Endothelial cell of umbilical vein (primary cell): ENCODE data around the gene S100Z. TPM values are rescaled to one million over a fixed set of nuclear protein-coding genes. Genes with fewer than 3 reads are reported as not detected.

Experiments used
- Bru-seq: library from RNA; stranded (reverse); fragments of 400-500 nt; gene quantifications from one replicate; lab custom pipeline; 2021; lab: Mats Ljungman, UMichigan
- BruChase-seq, 2 experiments: library from RNA; stranded (reverse); fragments of 400-500 nt; gene quantifications; one replicate each; lab custom pipeline; 2021; lab: Mats Ljungman, UMichigan
- BruUV-seq: library from RNA; stranded (reverse); fragments of 400-500 nt; replicated peaks from 2 replicates; lab custom pipeline; 2021; lab: Mats Ljungman, UMichigan
- CTCF ChIA-PET: fragments of 300-600, 350-600 bp; sonication (Branson Sonifier 250); formaldehyde crosslinking; loops from one replicate; lab custom pipeline; 2021; ENCODE audit warnings: antibody characterized with exemption, inconsistent platforms; lab: Charles Lee
- POLR2A ChIA-PET: fragments of 300-600, 350-600 bp; sonication (Branson Sonifier 250); formaldehyde crosslinking; loops from one replicate; lab custom pipeline; 2021; ENCODE audit warnings: antibody characterized with exemption, inconsistent platforms; lab: Charles Lee
- DNase-seq: peaks from one replicate; pipeline ENCODE4 v3.0.0-alpha.2; 2011; ENCODE audit warnings: low read depth, low spot score
- FAIRE-seq: peaks from 2 replicates; lab custom pipeline; 2011; peaks lifted over from hg19 to GRCh38; lab: Jason Lieb, UNC
- H2AFZ ChIP-seq: 2 replicates; pipeline ENCODE4 v1.6.0; 2012; ENCODE audit warnings: low read depth, low read length, control low read depth, inconsistent platforms
- H3K27ac ChIP-seq: 2 replicates; pipeline ENCODE4 v1.5.1; 2011; ENCODE audit warnings: low read depth, mild to moderate bottlenecking, control low read depth, low read length, moderate library complexity; ENCODE audit not compliant: insufficient read depth
- H3K27me3 ChIP-seq, 2 experiments: 2 replicates each; pipeline versions ENCODE4 v1.6.0 to v1.6.1; 2011; ENCODE audit warnings: low read length in 2 of 2, mixed read lengths in 1 of 2; ENCODE audit not compliant: control insufficient read depth in 2 of 2, insufficient read depth in 2 of 2
- H3K36me3 ChIP-seq, 2 experiments: 2 replicates in 1 of 2; 3 replicates in 1 of 2; pipeline ENCODE4 v1.5.1; 2011; ENCODE audit warnings: low read length in 2 of 2, mild to moderate bottlenecking in 1 of 2, moderate library complexity in 1 of 2; ENCODE audit not compliant: control insufficient read depth in 2 of 2, insufficient read depth in 2 of 2; ENCODE audit errors: extremely low read depth in 1 of 2
- H3K4me1 ChIP-seq: 3 replicates; pipeline ENCODE4 v1.5.1; 2011; ENCODE audit warnings: mild to moderate bottlenecking, low read length; ENCODE audit not compliant: control insufficient read depth, insufficient read depth; ENCODE audit errors: extremely low read depth
- H3K4me2 ChIP-seq: 2 replicates; pipeline ENCODE4 v1.6.1; 2011; ENCODE audit warnings: low read length, control low read depth, mixed read lengths; ENCODE audit not compliant: insufficient read depth
- H3K4me3 ChIP-seq, 3 experiments: fragments of 200-600 bp in 1 of 3; sonication (generic), shearing (Covaris generic) in 1 of 3; replicated peaks in 1 of 3; 2 replicates each; pipeline ENCODE4 v1.5.1; 2011 to 2016; ENCODE audit warnings: control low read depth in 3 of 3, low read length in 3 of 3, mild to moderate bottlenecking in 2 of 3, inconsistent platforms in 1 of 3, low read depth in 1 of 3, moderate library complexity in 1 of 3; ENCODE audit not compliant: insufficient read depth in 1 of 3
- H3K79me2 ChIP-seq: 2 replicates; pipeline ENCODE4 v1.6.0; 2012; ENCODE audit warnings: low read length, inconsistent platforms; ENCODE audit not compliant: control insufficient read depth, insufficient read depth
- H3K9ac ChIP-seq: replicated peaks from 2 replicates; pipeline ENCODE3; 2011; ENCODE audit warnings: low read length, control low read depth; ENCODE audit not compliant: insufficient read depth; ENCODE audit errors: extremely low read depth
- H3K9me1 ChIP-seq: replicated peaks from 3 replicates; pipeline ENCODE4 v1.6.0; 2011; ENCODE audit warnings: mild to moderate bottlenecking, low read length; ENCODE audit not compliant: control insufficient read depth, insufficient read depth; ENCODE audit errors: extremely low read depth
- H3K9me3 ChIP-seq: replicated peaks from 2 replicates; pipeline ENCODE4 v1.5.1; 2012; ENCODE audit warnings: low read length, inconsistent platforms; ENCODE audit not compliant: control insufficient read depth, insufficient read depth
- H4K20me1 ChIP-seq: replicated peaks from 2 replicates; pipeline ENCODE3; 2011; ENCODE audit warnings: mild to moderate bottlenecking, low read length; ENCODE audit not compliant: control insufficient read depth, insufficient read depth; ENCODE audit errors: extremely low read depth
- CTCF ChIP-seq, 2 donors: IDR thresholded peaks; 1 replicate in 1 of 2; 2 replicates in 1 of 2; pipeline ENCODE4 v1.5.1; 2011; ENCODE audit warnings: low read length in 2 of 2, mild to moderate bottlenecking in 2 of 2, moderate library complexity in 2 of 2, control low read depth in 1 of 2, inconsistent platforms in 1 of 2, low read depth in 1 of 2; ENCODE audit not compliant: insufficient read depth in 1 of 2; ENCODE audit errors: extremely low read depth in 1 of 2
- EZH2 ChIP-seq: IDR thresholded peaks from 2 replicates; pipeline ENCODE4 v1.6.1; 2012; ENCODE audit warnings: borderline replicate concordance, low read depth, mild to moderate bottlenecking, moderate library complexity, low read length, inconsistent platforms; ENCODE audit not compliant: severe bottlenecking
- FOS ChIP-seq: IDR thresholded peaks from 2 replicates; pipeline ENCODE4 v1.6.1; 2011; ENCODE audit warnings: mild to moderate bottlenecking, low read length, moderate library complexity, borderline replicate concordance; ENCODE audit not compliant: insufficient read depth
- GATA2 ChIP-seq: IDR thresholded peaks from 2 replicates; pipeline ENCODE4 v1.7.0; 2011; ENCODE audit warnings: low read depth, mild to moderate bottlenecking, moderate library complexity, mixed read lengths, low read length; ENCODE audit not compliant: insufficient read length, insufficient read depth
- JUN ChIP-seq: IDR thresholded peaks from 2 replicates; pipeline ENCODE4 v1.6.1; 2011; ENCODE audit warnings: borderline replicate concordance, low read depth; ENCODE audit not compliant: insufficient read length, insufficient read depth
- MAX ChIP-seq: IDR thresholded peaks from 2 replicates; pipeline ENCODE4 v1.6.1; 2011; ENCODE audit not compliant: insufficient read depth, insufficient read length
- MYC ChIP-seq: IDR thresholded peaks from one replicate; pipeline ENCODE4 v1.6.1; 2011; ENCODE audit warnings: mild to moderate bottlenecking, low read depth, low read length
- POLR2A ChIP-seq: IDR thresholded peaks from 2 replicates; pipeline ENCODE4 v1.6.1; 2012; ENCODE audit warnings: low read depth, mild to moderate bottlenecking, control low read depth, low read length
- POLR2AphosphoS5 ChIP-seq: IDR thresholded peaks from 2 replicates; pipeline ENCODE4 v1.6.1; 2012; ENCODE audit warnings: low read depth, mild to moderate bottlenecking, control low read depth, low read length, moderate library complexity; ENCODE audit not compliant: insufficient read depth
- dilution Hi-C: fragments of 300-500 bp; cut with MboI; formaldehyde crosslinking; loops from one replicate; pipeline ENCODE4 v1.15.0; 2019; ENCODE audit warnings: low sequenced_read_pairs; ENCODE audit not compliant: extremely low pct_ligation_motif_present
- intact Hi-C: fragments of 100-400 bp; cut with micrococcal nuclease; formaldehyde crosslinking; loops from one replicate; pipeline ENCODE4 v1.10.0; 2022
- long read RNA-seq: library from polyadenylated mRNA; stranded (forward); transcript quantifications from one replicate; pipeline ENCODE4 v2.0.0, GENCODE V29; 2021
- polyA minus RNA-seq, 3 experiments: library from RNA; depleted of rRNA, polyadenylated mRNA; stranded (reverse); fragments of >200 nt; gene quantifications; 1 replicate in 1 of 3; 2 replicates in 2 of 3; pipeline ENCODE4 v1.2.3, GENCODE V29; 2011
- polyA plus RNA-seq, 4 experiments: library from polyadenylated mRNA; depleted of rRNA in 3 of 4; stranded (reverse) in 3 of 4; unstranded in 1 of 4; fragments of >200 nt; gene quantifications; 2 replicates each; pipeline versions ENCODE4 v1.2.1 to v1.2.3, GENCODE V29; 2011 to 2012; ENCODE audit warnings: missing spikeins in 1 of 4
- total RNA-seq: library from RNA; stranded (reverse); gene quantifications from 2 replicates; pipeline ENCODE4 v1.2.3, GENCODE V29; 2021

Gene S100Z
- total RNA-seq (not detected in 2 replicates), polyA plus RNA-seq (not detected in 2 replicates), polyA minus RNA-seq (not detected in 2 replicates), Bru-seq, nascent RNA (percentile 1 among the genes with signal in this experiment), BruChase-seq, experiment 1, labeled RNA remaining after a 6-hour chase (percentile 13 among the genes with signal in this experiment), BruChase-seq, experiment 2, labeled RNA remaining after a 2-hour chase (percentile 10 among the genes with signal in this experiment)
- not detected in 2 replicates for polyA plus RNA-seq (2011; cell fraction: cytosol; rRNA removed)
- polyA plus RNA-seq (2011; cell fraction: nucleus; rRNA removed), result not detected in 2 replicates
- not detected in 2 replicates for polyA plus RNA-seq (2012)
- polyA minus RNA-seq (2011; cell fraction: cytosol; rRNA and poly(A)+ RNA removed), result not detected
- polyA minus RNA-seq (2011; cell fraction: nucleus; rRNA and poly(A)+ RNA removed), result not detected in 2 replicates
- long read RNA-seq, result 0 reads

GRCh38 chr5:76849419-76850291, at the start of gene S100Z:
S100Z (plus strand) TSS chr5:76850014; CDS start chr5:76875360, 25,346 bp downstream.
- Histone ChIP-seq H3K27ac (no peak within 1 kb of the TSS), H3K4me3 (no peak within 1 kb of the TSS), H3K4me2 (no peak within 1 kb of the TSS), H3K27me3 (no peaks in the 10 kb centered on the region), H3K9me1 (no peaks in the 10 kb centered on the region), H3K9ac (no peak within 1 kb of the TSS), H4K20me1 (no peaks in the 10 kb centered on the region), H3K79me2 (no peaks in the 10 kb centered on the region), H3K9me3 (no peaks in the 10 kb centered on the region), H3K36me3 (no peaks in the 10 kb centered on the region), H3K4me1 (no peaks in the 10 kb centered on the region), H2AFZ (peak within 1 kb of the TSS; percentile 23)
- ChIA-PET CTCF (no interaction called here), POLR2A (no interaction called here)
- FAIRE-seq (no peak), DNase-seq (no peak)
- intact Hi-C loops, result no loop called here
- no peak for TF ChIP-seq MYC
- no peak for TF ChIP-seq GATA2
- no peak for TF ChIP-seq EZH2
- no peak for TF ChIP-seq JUN
- no peak for TF ChIP-seq CTCF (IDR thresholded peaks at IDR 0.05; ENCODE audit: extremely low read depth in 1 of 2, insufficient read depth in 1 of 2, low read depth in 1 of 2, low read length in 2 of 2)
- no peak for TF ChIP-seq MAX
- TF ChIP-seq POLR2A, result no peak
- TF ChIP-seq FOS, result no peak
- no peak for TF ChIP-seq POLR2AphosphoS5
- dilution Hi-C loops, result no loop called here
- BruUV-seq, result no TSS peak
